ENCODE data around the gene CDH4.

The CDH4 gene

DNA sequence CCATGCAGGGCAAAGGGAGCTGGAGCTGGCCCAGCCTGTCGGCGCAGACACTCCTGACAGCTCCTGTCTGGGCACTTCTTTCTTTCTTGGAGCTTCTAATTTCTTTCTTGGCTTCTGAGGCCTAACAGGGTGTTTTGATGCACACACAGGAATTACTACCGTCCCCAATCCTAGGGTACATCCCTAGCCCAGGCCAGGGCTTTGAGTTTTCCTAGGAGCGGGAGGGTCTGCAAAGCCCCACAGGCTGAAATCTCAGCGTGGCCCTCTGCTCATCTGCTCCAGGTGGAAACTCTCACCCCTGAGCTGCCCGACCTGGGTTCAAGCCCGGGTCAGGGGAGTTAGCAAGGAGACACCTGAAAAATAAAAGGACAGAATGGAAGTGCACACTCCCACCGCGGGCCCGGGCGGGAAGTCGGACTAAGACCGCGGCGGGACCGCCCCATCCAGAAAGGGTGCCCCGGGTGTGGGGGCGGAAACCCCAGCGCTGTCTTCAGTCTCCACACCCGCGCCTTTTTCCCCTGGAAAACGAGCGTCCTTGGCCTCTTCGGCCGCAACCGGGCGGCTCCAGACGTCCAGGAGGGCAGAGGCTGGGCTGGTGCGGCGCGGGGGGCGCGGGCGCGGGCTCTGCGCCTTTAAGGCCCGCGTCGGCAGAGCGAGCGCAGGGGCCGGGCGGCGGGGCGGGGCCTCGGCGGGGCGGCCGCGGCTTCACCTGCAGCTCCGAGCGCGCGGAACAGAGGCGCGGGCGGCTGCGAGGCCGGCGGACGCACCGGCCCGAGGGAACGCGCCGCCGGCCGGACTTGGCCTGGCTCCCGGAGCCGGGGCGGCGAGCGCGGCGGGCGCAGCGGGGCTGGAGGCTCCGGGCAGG, at the start of gene CDH4:
Gene CDH4, plus strand, starts transcription at position 733 of the 865 bp plus-strand sequence.
- H3K27me3 ChIP-seq (ENCODE audit: low read depth, low read length), result peaks cover 40% of the 10 kb centered on the region

DNA sequence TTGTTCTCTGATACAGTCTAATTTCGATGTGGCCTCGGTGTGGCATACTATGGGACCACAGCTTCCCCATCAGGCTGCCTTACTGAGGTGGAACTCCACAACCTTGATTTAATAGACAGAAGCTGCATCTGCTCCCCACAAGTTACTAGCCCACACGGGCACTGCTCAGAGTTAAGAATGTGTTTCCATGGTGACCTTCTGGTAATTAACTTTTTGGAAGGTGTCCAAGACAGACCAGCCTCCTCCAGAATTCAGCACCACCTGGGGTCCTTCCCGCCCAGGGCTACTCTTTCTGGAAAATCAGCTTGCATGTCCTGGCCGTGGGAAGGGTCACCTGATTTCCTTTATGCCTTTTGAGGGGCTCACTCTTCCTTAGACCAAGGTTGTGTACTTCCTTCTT, 48.7 kb upstream of the CDH4 start:
- Histone ChIP-seq H3K27me3 (ENCODE audit: low read depth, low read length) (no peaks in the 10 kb centered on the region), H3K27ac (ENCODE audit: low read length) (no peak overlapping the region), H3K4me3 (ENCODE audit: low read depth in 1 of 2, low read length in 2 of 2) (no peak overlapping the region), H3K36me3 (ENCODE audit: control insufficient read depth in 1 of 2, insufficient read depth in 2 of 2, low read length in 2 of 2) (no peaks in the 10 kb centered on the region), H3K4me1 (ENCODE audit: control insufficient read depth in 1 of 2, insufficient read depth in 2 of 2, low read length in 2 of 2) (no peaks in the 10 kb centered on the region), H3K9me3 (ENCODE audit: control insufficient read depth in 1 of 2, low read length in 2 of 2) (no peaks in the 10 kb centered on the region)

More for the DNA sequence above, at the start of gene CDH4:
- no peaks in the 10 kb centered on the region for H3K36me3 ChIP-seq (ENCODE audit: control insufficient read depth in 1 of 2, insufficient read depth in 2 of 2, low read length in 2 of 2)
- peaks cover 0 to 25% of the 10 kb centered on the region in 2 donors for H3K4me1 ChIP-seq (ENCODE audit: control insufficient read depth in 1 of 2, insufficient read depth in 2 of 2, low read length in 2 of 2)
- no peak within 1 kb of the TSS for H3K27ac ChIP-seq (ENCODE audit: low read length)
- no peaks in the 10 kb centered on the region for H3K9me3 ChIP-seq (ENCODE audit: control insufficient read depth in 1 of 2, low read length in 2 of 2)
- H3K4me3 ChIP-seq (ENCODE audit: low read depth in 1 of 2, low read length in 2 of 2), result peak within 1 kb of the TSS in 1 of 2 donors; percentile 34

DNA sequence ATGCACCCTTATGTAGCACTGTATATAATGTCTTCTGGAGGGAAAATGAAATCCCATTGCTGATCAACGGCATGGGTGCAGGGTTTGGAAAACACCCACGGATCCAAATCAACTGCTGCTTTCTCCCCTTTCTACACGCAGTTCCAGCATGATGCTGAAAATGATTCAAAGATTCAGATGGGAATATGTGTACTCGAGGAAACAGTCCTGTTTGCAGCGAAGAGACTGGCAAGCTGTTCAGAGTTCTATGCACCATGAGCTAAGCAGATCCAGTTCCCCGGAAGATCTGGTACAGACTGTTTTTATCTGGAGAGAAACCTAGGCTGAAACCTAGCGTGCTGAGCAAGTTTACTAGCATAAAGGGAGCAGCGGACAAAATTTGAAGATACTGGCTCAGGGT, 47.9 kb upstream of the CDH4 start:
- H3K4me1 ChIP-seq (ENCODE audit: control insufficient read depth in 1 of 2, insufficient read depth in 2 of 2, low read length in 2 of 2), result no peaks in the 10 kb centered on the region
- H3K4me3 ChIP-seq (ENCODE audit: low read depth in 1 of 2, low read length in 2 of 2), result no peak overlapping the region
- no peaks in the 10 kb centered on the region for H3K36me3 ChIP-seq (ENCODE audit: control insufficient read depth in 1 of 2, insufficient read depth in 2 of 2, low read length in 2 of 2)
- no peaks in the 10 kb centered on the region for H3K9me3 ChIP-seq (ENCODE audit: control insufficient read depth in 1 of 2, low read length in 2 of 2)
- no peaks in the 10 kb centered on the region for H3K27me3 ChIP-seq (ENCODE audit: low read depth, low read length)
- H3K27ac ChIP-seq (ENCODE audit: low read length), result no peak overlapping the region

DNA sequence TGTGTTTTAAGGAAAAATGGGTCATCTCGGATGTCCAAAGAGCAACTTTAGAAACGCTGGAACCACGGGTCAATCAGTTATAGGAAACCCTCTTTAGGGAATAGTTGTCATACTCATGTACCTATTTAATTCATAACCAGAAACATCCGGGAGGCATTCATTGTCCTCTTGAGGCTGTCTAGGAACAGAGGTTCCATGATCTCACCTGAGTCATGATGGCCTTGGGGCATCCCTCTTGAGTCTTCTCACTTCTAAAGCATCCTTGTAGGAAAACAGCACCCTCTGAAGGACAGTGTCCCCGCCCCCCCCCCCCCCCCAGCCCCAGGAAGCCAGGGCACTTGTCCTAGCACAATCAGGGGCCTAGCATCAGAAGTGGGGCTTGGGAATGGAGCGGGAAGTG, 46.3 kb upstream of the CDH4 start:
- Histone ChIP-seq H3K27me3 (ENCODE audit: low read depth, low read length) (no peaks in the 10 kb centered on the region), H3K36me3 (ENCODE audit: control insufficient read depth in 1 of 2, insufficient read depth in 2 of 2, low read length in 2 of 2) (no peaks in the 10 kb centered on the region), H3K4me3 (ENCODE audit: low read depth in 1 of 2, low read length in 2 of 2) (no peak overlapping the region), H3K27ac (ENCODE audit: low read length) (no peak overlapping the region), H3K9me3 (ENCODE audit: control insufficient read depth in 1 of 2, low read length in 2 of 2) (no peaks in the 10 kb centered on the region), H3K4me1 (ENCODE audit: control insufficient read depth in 1 of 2, insufficient read depth in 2 of 2, low read length in 2 of 2) (no peaks in the 10 kb centered on the region)

DNA sequence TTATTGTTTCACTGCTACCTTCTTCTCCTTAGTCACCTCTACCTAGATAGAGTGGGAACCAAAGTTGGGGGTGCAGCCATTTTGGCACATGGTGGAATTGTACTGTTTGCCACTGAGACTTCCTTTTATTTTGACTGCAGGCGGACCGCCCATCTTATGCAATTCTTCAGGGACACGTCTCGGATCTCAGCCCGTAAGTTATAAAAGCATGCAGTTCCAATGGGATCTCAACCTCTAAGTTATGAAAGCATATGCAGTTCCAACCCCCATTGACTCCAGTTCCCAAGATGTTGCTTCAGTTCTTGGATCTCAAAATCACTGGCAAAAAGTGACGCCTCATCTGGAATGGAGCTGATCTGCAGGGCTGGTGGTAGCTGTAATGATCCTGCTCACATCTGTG, 41.2 kb upstream of the CDH4 start:
- Histone ChIP-seq H3K36me3 (ENCODE audit: control insufficient read depth in 1 of 2, insufficient read depth in 2 of 2, low read length in 2 of 2) (no peaks in the 10 kb centered on the region), H3K4me1 (ENCODE audit: control insufficient read depth in 1 of 2, insufficient read depth in 2 of 2, low read length in 2 of 2) (no peaks in the 10 kb centered on the region), H3K27ac (ENCODE audit: low read length) (no peak overlapping the region), H3K9me3 (ENCODE audit: control insufficient read depth in 1 of 2, low read length in 2 of 2) (no peaks in the 10 kb centered on the region), H3K4me3 (ENCODE audit: low read depth in 1 of 2, low read length in 2 of 2) (no peak overlapping the region), H3K27me3 (ENCODE audit: low read depth, low read length) (no peaks in the 10 kb centered on the region)

DNA sequence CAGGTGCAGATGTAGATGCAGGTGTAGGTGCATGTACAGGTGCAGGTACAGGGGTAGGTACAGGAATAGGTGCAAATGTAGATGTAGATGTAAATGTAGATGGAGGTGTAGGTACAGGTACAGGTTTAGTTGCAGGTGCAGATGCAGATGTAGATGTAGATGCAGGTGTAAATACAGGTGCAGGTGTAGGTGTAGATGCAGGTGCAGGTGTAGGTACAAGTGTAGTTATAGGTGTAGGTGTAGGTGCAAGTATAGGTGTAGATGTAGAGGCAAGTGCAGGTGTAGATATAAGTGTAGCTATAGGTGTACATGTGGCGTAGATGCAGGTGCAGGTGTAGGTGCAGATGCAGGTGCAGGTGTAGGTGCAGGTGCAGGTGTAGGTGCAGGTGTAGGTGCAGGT, 34.2 kb upstream of the CDH4 start:
- Histone ChIP-seq H3K27me3 (ENCODE audit: low read depth, low read length) (no peaks in the 10 kb centered on the region), H3K36me3 (ENCODE audit: control insufficient read depth in 1 of 2, insufficient read depth in 2 of 2, low read length in 2 of 2) (no peaks in the 10 kb centered on the region), H3K4me1 (ENCODE audit: control insufficient read depth in 1 of 2, insufficient read depth in 2 of 2, low read length in 2 of 2) (no peaks in the 10 kb centered on the region), H3K27ac (ENCODE audit: low read length) (no peak overlapping the region), H3K4me3 (ENCODE audit: low read depth in 1 of 2, low read length in 2 of 2) (no peak overlapping the region), H3K9me3 (ENCODE audit: control insufficient read depth in 1 of 2, low read length in 2 of 2) (no peaks in the 10 kb centered on the region)

DNA sequence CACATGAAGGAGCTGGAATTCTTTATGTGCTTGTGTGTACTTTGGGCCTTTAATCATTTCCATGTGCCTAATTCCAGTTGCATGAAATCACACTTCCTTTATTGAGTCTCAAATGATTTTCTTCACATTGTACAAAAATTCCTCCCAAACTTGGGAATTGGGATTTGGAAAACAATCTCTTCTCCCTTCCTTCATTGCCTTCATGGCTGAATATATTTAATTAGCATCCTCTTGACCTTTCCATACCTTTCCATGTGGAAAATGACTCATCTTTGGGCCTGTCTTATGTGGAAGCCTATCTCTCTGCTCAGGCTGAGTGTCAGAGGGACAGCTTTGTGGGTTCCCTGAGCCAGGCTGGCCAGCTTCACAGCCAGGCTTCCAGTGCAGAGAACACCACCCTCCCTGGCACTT, 33.0 kb upstream of the CDH4 start:
- no peaks in the 10 kb centered on the region for H3K27me3 ChIP-seq (ENCODE audit: low read depth, low read length)
- no peak overlapping the region for H3K27ac ChIP-seq (ENCODE audit: low read length)
- no peaks in the 10 kb centered on the region for H3K9me3 ChIP-seq (ENCODE audit: control insufficient read depth in 1 of 2, low read length in 2 of 2)
- H3K4me3 ChIP-seq (ENCODE audit: low read depth in 1 of 2, low read length in 2 of 2), result no peak overlapping the region
- H3K36me3 ChIP-seq (ENCODE audit: control insufficient read depth in 1 of 2, insufficient read depth in 2 of 2, low read length in 2 of 2), result no peaks in the 10 kb centered on the region
- no peaks in the 10 kb centered on the region for H3K4me1 ChIP-seq (ENCODE audit: control insufficient read depth in 1 of 2, insufficient read depth in 2 of 2, low read length in 2 of 2)

DNA sequence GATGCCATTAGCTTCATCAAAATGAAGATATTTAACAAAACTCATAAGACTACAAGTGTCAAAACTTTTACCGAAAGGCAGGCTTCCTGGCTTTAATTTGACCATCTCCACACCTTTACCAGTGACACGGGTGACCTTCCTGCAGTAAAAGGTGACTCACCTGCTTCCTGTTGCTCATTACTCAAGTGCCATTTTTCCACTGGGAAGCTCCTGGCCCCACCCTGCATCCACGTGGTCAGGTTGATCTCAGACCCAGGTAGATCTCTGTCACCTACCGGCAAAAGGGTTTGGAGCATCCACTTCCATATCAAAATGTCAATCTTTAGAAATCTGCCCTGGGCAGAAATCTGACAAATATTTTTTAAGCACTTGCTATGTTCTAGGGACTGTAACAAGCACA, 31.9 kb upstream of the CDH4 start:
- H3K9me3 ChIP-seq (ENCODE audit: control insufficient read depth in 1 of 2, low read length in 2 of 2), result no peaks in the 10 kb centered on the region
- no peaks in the 10 kb centered on the region for H3K27me3 ChIP-seq (ENCODE audit: low read depth, low read length)
- H3K27ac ChIP-seq (ENCODE audit: low read length), result no peak overlapping the region

DNA sequence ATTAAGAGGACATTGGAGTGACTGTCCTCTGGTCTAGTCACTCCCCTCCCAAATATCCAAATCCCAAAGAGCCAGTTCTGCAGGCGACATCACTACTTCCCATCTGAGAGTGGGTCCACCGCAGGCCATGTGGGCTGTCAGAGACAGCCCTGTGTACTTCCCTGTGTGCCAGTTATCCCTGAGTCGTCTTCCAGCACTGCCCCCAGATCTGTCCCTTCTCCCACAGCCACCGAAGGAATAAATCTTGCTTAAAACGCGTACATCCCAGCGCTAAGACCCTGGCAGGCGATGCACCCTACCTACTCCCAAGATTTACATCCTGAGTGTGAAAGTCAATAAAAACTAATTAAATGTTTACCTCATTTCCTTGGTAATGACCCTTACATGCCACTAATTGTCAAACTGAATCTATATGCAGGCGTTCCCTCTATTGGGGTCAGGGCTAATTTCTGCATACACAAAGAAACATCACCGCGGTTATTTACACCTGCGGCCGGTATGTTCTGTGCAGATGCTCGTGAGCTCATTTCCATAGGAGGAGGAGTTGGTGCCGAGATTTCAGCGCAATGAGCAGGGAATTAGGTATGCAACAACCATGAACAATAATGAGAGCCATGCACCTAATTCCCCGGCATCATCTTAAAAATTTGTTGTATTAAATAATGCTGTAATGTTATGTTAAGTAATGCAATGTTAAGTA, 31.3 kb upstream of the CDH4 start:
- no peaks in the 10 kb centered on the region for H3K4me1 ChIP-seq (ENCODE audit: control insufficient read depth in 1 of 2, insufficient read depth in 2 of 2, low read length in 2 of 2)
- no peaks in the 10 kb centered on the region for H3K9me3 ChIP-seq (ENCODE audit: control insufficient read depth in 1 of 2, low read length in 2 of 2)
- no peak overlapping the region for H3K27ac ChIP-seq (ENCODE audit: low read length)
- no peaks in the 10 kb centered on the region for H3K27me3 ChIP-seq (ENCODE audit: low read depth, low read length)
- H3K36me3 ChIP-seq (ENCODE audit: control insufficient read depth in 1 of 2, insufficient read depth in 2 of 2, low read length in 2 of 2), result no peaks in the 10 kb centered on the region
- no peak overlapping the region for H3K4me3 ChIP-seq (ENCODE audit: low read depth in 1 of 2, low read length in 2 of 2)

More for the DNA sequence above, 31.9 kb upstream of the CDH4 start:
- no peak overlapping the region for H3K4me3 ChIP-seq (ENCODE audit: low read depth in 1 of 2, low read length in 2 of 2)
- no peaks in the 10 kb centered on the region for H3K36me3 ChIP-seq (ENCODE audit: control insufficient read depth in 1 of 2, insufficient read depth in 2 of 2, low read length in 2 of 2)
- H3K4me1 ChIP-seq (ENCODE audit: control insufficient read depth in 1 of 2, insufficient read depth in 2 of 2, low read length in 2 of 2), result no peaks in the 10 kb centered on the region

DNA sequence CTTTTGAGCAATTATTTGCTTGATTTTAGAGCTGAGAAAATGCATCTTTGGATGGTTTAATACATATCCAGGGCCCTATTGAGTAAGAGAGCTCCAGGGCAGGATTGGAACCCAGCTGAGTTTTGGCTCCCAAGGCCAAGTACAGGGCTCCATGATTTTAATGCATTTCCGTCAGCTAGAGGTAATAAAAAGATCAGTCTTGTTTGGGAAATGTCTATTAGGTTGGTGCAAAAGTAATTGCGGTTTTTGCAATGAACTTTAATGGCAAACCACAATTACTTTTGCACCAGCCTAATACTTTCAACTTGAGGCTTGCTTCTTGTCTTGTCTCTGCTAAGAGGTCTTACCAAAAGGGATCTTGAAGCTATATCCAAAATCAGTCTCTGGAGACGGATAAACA, 29.4 kb upstream of the CDH4 start:
- Histone ChIP-seq H3K4me3 (ENCODE audit: low read depth in 1 of 2, low read length in 2 of 2) (no peak overlapping the region), H3K27ac (ENCODE audit: low read length) (no peak overlapping the region), H3K27me3 (ENCODE audit: low read depth, low read length) (no peaks in the 10 kb centered on the region), H3K4me1 (ENCODE audit: control insufficient read depth in 1 of 2, insufficient read depth in 2 of 2, low read length in 2 of 2) (no peaks in the 10 kb centered on the region), H3K36me3 (ENCODE audit: control insufficient read depth in 1 of 2, insufficient read depth in 2 of 2, low read length in 2 of 2) (no peaks in the 10 kb centered on the region), H3K9me3 (ENCODE audit: control insufficient read depth in 1 of 2, low read length in 2 of 2) (no peaks in the 10 kb centered on the region)

DNA sequence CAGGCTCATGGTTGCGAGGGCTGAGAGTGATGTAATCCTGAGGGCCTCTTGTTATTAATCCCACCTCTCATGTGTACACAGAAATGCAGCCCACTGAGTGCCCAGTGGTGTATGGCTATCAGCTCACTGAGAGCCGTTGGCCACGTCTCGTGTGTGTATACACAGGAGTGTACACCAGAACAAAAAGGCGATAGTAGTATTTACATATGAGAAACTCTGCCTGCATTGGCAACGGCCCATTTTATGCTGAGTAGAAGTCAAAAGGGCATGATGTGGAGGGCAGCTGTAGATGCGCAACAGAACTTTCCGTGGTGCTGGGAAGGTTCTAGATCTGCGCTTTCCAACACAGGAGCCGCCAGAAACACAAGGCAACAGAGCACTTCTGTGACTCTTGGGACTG, 28.9 kb upstream of the CDH4 start:
- Histone ChIP-seq H3K9me3 (ENCODE audit: control insufficient read depth in 1 of 2, low read length in 2 of 2) (no peaks in the 10 kb centered on the region), H3K27me3 (ENCODE audit: low read depth, low read length) (no peaks in the 10 kb centered on the region), H3K4me3 (ENCODE audit: low read depth in 1 of 2, low read length in 2 of 2) (no peak overlapping the region), H3K4me1 (ENCODE audit: control insufficient read depth in 1 of 2, insufficient read depth in 2 of 2, low read length in 2 of 2) (no peaks in the 10 kb centered on the region), H3K36me3 (ENCODE audit: control insufficient read depth in 1 of 2, insufficient read depth in 2 of 2, low read length in 2 of 2) (no peaks in the 10 kb centered on the region), H3K27ac (ENCODE audit: low read length) (no peak overlapping the region)
